ENCODE measurements around the gene CCDC175.

DNA sequence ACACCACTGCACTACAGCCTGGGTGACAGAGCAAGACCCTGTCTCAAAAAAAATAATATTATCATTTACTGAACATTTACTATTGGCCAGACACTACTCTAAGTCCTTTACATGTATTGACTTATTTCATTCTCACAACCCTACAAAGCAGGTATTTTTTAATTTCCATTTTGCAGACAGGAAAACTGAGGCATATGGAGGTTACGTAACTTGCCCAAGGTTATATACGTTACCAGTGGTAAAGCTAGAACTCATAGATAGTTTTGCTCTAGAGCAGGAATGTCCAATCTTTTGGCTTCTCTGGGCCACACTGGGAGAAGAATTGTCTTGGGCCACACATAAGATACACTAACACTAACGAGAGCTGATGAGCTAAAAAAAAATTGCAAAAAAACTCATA, 98.1 kb downstream of the CCDC175 start:
- no peak for TF ChIP-seq POLR2A (IDR thresholded peaks at IDR 0.05; ENCODE audit: extremely low read depth, insufficient read length)
- TF ChIP-seq, protein P1, sequence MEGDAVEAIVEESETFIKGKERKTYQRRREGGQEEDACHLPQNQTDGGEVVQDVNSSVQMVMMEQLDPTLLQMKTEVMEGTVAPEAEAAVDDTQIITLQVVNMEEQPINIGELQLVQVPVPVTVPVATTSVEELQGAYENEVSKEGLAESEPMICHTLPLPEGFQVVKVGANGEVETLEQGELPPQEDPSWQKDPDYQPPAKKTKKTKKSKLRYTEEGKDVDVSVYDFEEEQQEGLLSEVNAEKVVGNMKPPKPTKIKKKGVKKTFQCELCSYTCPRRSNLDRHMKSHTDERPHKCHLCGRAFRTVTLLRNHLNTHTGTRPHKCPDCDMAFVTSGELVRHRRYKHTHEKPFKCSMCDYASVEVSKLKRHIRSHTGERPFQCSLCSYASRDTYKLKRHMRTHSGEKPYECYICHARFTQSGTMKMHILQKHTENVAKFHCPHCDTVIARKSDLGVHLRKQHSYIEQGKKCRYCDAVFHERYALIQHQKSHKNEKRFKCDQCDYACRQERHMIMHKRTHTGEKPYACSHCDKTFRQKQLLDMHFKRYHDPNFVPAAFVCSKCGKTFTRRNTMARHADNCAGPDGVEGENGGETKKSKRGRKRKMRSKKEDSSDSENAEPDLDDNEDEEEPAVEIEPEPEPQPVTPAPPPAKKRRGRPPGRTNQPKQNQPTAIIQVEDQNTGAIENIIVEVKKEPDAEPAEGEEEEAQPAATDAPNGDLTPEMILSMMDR (IDR thresholded peaks at IDR 0.05; ENCODE audit: low read depth, low read length): no peak
